NCI-H2107 treated with DMSO at 0.1 percent for 48 hours (cell line): ENCODE data around the gene CLDN6.
"Not testable (repeated sequence)": the region's sequence is repeated elsewhere in the genome, so short reads cannot be mapped to it uniquely, and the experiment has no call there.

Source experiments
- DNase-seq: peaks from one replicate; lab custom pipeline; 2025; ENCODE audit not compliant: unreplicated experiment; lab: John Stamatoyannopoulos, UW

CLDN6 gene

GRCh38 chr16:3052571-3053329, 34.8 kb upstream of the CLDN6 start:
- DNase-seq = not testable (repeated sequence)

GRCh38 chr16:3051494-3051893, 33.5 kb upstream of the CLDN6 start:
- DNase-seq = no peak

DNA sequence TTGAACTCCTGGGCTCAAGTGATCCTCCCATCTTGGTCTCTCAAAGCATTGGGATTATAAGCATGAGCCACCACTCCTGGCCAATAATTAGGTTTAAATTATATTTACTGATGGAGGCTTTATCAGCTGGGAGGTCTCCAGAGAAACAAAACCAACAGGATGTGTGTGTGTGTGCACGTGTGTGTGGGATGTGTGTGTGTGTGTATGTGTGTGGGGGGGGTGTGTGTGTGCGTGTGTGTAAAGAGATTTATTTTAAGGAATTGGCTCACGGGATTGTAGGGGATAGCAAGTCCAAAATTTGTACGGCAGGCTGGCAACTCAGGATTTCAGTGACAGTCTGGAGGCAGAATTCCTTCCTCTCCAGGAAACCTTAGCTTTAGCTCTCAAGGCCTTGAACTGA, 33.0 kb upstream of the CLDN6 start:
- no peak for DNase-seq

DNA sequence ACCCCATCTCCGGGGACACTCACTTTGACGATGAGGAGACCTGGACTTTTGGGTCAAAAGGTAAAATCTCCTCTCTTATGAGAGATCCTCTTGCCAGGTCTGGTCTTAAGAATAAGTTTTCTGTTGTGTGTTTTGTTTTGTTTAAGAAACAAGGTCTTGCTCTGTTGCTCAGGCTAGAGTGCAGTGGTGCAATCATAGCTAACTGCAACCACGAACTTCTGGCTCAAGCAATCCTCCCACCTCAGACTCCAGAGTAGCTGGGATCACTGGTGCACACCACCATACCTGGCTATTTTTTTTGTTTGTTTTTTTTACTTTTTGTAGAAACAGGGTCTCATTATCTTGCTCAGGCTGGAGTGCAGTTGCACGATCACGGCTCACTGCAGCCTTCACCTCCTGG, 32.5 kb upstream of the CLDN6 start:
- no peak for DNase-seq

DNA sequence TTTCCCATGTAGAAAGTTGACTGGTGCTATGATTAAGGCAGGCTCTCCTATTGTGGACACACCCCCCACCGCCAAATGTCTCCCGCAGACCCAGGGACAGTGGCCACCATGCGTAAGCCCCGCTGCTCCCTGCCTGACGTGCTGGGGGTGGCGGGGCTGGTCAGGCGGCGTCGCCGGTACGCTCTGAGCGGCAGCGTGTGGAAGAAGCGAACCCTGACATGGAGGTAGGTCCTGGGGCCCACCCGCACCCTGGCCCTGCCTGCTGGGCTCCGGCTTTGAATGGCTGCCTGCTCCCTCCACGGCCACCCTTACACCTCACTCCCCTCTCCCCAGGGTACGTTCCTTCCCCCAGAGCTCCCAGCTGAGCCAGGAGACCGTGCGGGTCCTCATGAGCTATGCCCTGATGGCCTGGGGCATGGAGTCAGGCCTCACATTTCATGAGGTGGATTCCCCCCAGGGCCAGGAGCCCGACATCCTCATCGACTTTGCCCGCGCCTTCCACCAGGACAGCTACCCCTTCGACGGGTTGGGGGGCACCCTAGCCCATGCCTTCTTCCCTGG, 32.0 kb upstream of the CLDN6 start:
- no peak for DNase-seq

DNA sequence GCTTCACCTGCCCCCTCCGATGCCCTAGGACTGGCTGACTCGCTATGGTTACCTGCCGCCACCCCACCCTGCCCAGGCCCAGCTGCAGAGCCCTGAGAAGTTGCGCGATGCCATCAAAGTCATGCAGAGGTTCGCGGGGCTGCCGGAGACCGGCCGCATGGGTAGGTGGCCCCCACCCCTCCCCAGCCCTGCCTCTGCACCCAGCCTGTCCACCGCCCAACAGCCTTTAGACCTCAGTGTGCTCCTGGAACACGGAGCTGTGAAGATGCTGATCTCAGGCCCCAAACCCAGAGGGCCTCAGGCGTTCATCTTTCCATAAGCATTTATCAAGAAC, 29.4 kb upstream of the CLDN6 start:
- no peak for DNase-seq

- no peak for DNase-seq
These were observed 28.8 kb upstream of the CLDN6 start for GRCh38 chr16:3046641-3047386.

GRCh38 chr16:3045758-3046640, 28.0 kb upstream of the CLDN6 start, which contains the start of gene MMP25:
TSS of gene MMP25 (plus strand) at chr16:3046561. CDS start at chr16:3046918, 357 bp downstream.
- DNase-seq = no peak

DNA sequence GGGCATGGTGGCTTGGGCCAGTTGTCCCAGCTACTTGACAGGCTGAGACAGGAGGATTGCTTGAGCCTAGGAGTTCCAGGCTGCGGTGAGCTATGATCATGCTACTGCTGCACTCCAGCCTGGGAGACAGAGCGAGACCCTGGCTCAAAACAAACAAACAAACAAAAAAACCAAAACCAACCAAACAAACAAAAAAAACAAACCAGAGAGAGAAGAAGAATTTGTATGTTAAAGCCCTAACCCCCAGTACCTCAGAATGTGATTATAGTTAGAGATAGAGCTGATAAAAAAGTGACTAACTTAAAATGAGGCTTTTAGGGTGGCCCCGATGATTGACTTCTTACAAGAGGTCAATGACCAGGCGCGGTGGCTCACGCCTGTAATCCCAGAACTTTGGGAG, 26.7 kb upstream of the CLDN6 start:
- no peak for DNase-seq

GRCh38 chr16:3042376-3042775, 24.4 kb upstream of the CLDN6 start:
- DNase-seq = no peak

- DNase-seq = no peak
These were observed 20.9 kb upstream of the CLDN6 start for GRCh38 chr16:3038896-3039295.

GRCh38 chr16:3038256-3038655, 20.3 kb upstream of the CLDN6 start:
- peak; percentile 54 for DNase-seq

- DNase-seq = no peak
These were observed 18.8 kb upstream of the CLDN6 start, which contains the start of gene BICDL2 for GRCh38 chr16:3036726-3037315. TSS of gene BICDL2 (minus strand) at chr16:3036944. CDS start at chr16:3035496, 1,448 bp downstream.

GRCh38 chr16:3035972-3036725, 18.2 kb upstream of the CLDN6 start:
- DNase-seq = no peak

DNA sequence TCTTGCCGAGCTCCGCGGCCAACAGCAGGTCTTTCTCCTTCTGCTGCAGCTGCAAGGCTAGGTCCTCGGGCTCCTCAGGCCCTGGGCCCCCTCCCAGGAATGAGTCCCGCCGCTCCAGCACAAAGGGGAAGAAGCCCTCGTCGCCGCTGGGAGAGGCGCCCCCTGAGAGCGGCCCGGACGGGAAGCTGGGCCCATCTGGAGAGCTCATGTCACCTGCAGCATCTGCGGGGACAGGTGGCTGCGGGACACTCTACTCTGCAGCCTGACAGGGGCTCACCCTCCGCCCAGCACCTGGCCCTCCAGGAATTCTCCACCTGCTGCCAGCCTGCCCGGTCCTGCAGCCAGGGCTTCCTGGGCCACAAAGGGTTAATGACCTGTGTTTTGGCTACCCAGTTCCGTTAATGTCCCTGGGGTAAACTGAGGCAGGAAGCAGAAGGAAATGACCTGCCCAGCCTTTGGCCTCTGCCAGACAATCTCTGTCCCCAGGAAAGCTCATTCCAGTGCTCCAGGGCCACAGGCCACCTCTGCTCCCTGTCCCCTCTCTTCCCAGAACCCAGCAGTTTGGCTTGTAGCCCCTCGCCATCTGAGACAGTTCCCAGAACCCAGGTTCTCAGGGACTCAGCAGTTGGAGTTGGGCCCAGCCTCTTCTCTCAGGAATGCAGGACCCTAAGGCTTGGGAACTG, 17.4 kb upstream of the CLDN6 start:
- DNase-seq = no peak

- no peak for DNase-seq
These were observed 14.6 kb upstream of the CLDN6 start for GRCh38 chr16:3032624-3033023.

- DNase-seq = no peak
These were observed 12.5 kb upstream of the CLDN6 start for GRCh38 chr16:3030222-3031212.

DNA sequence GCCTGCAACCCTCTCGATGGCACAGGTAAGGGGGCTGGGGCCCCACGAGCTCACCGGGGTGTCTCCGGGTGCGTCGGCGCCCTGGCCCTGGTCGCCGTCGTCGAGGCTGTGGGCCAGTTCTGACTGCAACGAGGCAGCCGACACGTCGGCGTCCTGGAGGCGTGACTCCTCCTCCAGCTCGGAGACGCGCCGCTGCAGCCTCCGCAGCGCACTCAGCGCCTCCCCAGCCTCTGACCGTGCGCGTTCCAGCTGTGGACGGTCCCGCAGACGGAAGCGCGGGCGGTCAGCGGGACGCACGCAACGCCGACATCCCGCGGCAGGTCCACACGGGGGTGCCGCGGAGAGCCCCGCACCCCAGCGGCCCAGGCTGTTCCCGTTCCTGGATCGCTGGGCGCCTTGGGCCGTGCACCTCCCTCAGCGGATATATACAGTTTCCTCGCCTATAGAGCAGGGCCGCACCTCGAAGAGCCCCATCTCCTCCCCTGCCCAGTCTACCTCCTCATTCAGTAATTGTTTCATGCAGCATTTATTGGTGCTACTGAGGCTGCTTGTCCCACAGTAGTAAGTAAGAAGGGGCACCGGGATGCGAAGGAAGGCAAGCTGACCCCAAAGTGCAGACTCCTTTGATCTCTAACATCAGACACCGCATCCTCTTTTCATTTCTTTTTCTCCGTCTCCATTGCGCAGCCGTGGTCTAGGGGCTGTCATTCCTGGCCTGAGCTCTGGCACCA, 11.7 kb upstream of the CLDN6 start:
- no peak for DNase-seq
